GM19324 (cell line): ENCODE data around the gene OR6B1.
"Not testable (repeated sequence)": the region's sequence is repeated elsewhere in the genome, so short reads cannot be mapped to it uniquely, and the experiment has no call there.

Experiments
- ATAC-seq: cut with Tn5 transposase; IDR thresholded peaks from one replicate; pipeline ENCODE4 v1.9.1; 2021; ENCODE audit warnings: mild to moderate bottlenecking, moderate library complexity; ENCODE audit not compliant: unreplicated experiment, low FRiP score

Gene OR6B1

DNA sequence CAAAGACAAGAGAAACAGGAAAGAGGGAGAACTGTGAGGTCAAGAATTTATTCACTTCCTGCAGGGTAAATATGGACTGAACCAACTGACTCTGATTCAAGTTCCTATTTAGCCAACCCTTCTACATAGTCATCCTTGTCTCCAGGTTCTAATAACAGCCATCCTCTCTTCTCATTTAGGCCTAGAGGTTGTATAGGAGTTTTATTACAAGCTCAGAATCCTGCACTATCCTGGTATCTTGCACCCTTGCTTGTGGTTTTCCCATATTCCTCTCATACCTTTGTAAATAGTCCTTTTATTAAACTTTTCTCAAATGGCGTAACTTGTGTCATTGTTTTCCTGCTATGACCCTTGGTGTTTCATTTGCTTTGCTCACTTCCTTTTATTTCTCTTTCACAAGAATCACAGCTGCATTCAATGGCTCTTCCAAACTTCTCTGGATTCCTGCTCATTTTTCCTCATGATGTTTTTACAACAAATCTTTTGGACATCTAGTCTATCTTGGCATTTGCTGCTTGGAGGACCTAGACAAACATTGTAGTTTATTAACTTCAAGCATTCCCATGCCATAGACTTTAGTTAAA lies 36.3 kb downstream of the OR6B1 start:
- ATAC-seq = no peak

DNA sequence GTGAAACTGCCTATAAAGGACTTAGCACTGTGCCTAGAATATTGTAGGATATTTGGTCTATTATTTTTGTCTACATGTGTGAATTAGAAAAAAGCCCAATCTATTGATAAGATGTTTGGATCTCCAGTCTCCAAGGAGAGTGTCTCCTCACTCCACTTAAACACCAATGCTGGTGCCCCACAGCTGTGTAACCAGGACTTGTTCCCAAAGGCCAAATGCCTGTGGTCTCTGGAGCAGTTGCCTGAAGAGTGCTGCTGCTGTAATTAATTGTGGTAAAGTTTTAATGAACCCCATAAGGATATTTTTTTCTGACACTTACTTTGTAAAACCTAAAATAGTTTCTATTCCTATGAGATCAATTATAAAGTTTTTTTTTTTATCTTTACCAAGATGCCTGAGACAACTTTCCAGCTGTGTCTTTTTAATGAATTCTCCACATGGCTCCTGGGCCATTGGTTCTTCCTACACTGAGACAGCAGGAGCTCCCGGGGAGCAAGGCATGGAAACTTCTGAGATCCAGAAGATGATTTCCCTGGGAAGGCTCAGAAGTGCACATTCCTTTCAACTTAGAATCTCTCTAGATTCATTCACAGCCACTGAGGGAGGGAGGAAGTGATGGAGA lies 37.4 kb downstream of the OR6B1 start:
- ATAC-seq = no peak

DNA sequence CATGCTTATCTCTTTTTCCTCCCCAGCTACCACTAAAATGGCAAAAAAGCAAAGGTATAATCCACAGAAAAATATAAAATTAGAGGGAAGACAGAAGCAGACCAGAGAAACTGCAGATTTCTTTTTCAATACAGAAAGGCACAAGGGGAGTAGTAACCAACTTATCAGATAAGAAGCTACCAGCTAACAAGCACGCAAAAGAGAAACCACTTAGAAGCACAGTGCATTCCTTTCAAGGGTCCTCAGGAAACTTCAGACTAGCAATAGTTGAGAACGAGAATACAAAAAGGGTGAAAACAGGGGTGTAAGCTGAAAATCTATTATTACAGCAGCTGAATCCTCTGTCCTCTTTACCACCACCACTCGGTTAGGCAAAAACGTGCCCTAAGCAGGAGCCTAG lies 38.8 kb downstream of the OR6B1 start:
- ATAC-seq = no peak

DNA sequence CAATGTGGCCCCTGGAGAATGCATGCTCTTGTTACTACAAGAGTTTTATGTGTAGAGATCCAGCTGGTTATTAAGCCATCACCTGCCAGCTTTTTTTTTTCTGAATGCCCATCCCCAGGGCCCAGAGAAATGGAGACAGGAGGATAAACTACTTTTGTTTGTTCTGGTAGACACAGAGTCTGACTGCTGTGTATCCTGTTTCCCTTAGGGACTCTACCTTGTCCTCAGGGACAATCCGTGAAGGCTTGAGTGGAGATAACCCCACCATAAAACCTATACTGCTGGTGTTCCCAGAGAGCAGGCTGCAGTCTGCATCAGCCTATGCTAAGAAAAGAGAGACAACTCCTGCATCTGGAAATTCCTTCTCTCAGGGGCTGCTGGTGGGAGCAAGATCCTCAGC lies 48.5 kb downstream of the OR6B1 start, which contains the start of gene OR2A5:
Gene OR2A5, plus strand, starts transcription at position 301 of the 400 bp plus-strand sequence. CDS start 1,454 bp downstream, outside the sequence.
- no peak for ATAC-seq

GRCh38 chr7:144049491-144049890 lies 49.4 kb downstream of the OR6B1 start:
- no peak for ATAC-seq

DNA sequence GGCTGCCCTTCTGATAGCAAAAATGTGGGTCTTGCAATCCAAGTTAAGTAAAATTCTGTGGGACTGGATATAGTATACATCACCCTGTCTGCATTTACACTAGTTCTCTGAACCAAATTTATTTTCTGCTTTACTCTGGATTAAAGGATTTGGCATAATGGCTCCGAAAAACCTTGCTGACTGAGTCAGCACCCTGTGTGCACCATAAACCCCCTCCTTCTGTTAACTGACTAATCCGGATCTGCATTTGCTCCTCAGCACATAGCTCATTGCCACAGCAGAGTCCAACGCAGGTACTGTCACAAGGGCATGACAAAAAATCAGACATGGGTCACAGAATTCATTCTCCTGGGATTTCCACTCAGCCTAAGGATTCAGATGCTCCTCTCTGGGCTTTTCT lies 50.0 kb downstream of the OR6B1 start:
- ATAC-seq = no peak

- ATAC-seq = not testable (repeated sequence)
These were observed 50.8 kb downstream of the OR6B1 start for GRCh38 chr7:144050884-144051283.

- no peak for ATAC-seq
These were observed 57.8 kb downstream of the OR6B1 start for GRCh38 chr7:144057954-144058353.
